Motor neuron (in vitro differentiated cells): ENCODE results near the gene MICAL3. TPM values are rescaled to one million over a fixed set of nuclear protein-coding genes. Genes with fewer than 3 reads are reported as not detected.

Experiments used
- ATAC-seq, 8 experiments: fragments of 200-7000 bp; cut with Tn5 transposase; replicated peaks in 6 of 8; 2 replicates each; pipeline ENCODE4 v1.8.0; 2021; ENCODE audit warnings: mild to moderate bottlenecking in 8 of 8, moderate library complexity in 8 of 8
- H3K27ac ChIP-seq, 2 donors: fragments of 250-450 bp; sonication (Bioruptor Pico); 2 replicates each; pipeline ENCODE4 v1.9.0; 2021; ENCODE audit warnings: antibody characterized with exemption in 2 of 2, mild to moderate bottlenecking in 2 of 2, moderate library complexity in 1 of 2
- H3K4me1 ChIP-seq, 2 donors: fragments of 250-450 bp; sonication (Bioruptor Pico); replicated peaks in 1 of 2; 2 replicates each; pipeline ENCODE4 v1.6.1; 2021; ENCODE audit warnings: antibody characterized with exemption in 2 of 2, mild to moderate bottlenecking in 2 of 2, moderate library complexity in 1 of 2
- H3K4me3 ChIP-seq, 5 donors: fragments of 250-450 bp; sonication (Bioruptor Pico); 2 replicates each; pipeline ENCODE4 v1.9.0; 2021; ENCODE audit warnings: antibody characterized with exemption in 5 of 5, mild to moderate bottlenecking in 5 of 5, moderate library complexity in 4 of 5
- WGBS, 10 experiments: fragments of 450-650 bp; shearing (Covaris generic); methylation state at CpG; one replicate each; pipeline ENCODE4 v1.0.0; 2022; 5-methylcytosine and 5-hydroxymethylcytosine counted together
- in situ Hi-C, 9 experiments: fragments of 400-800 bp; cut with MboI; loops; one replicate each; pipeline ENCODE4 v1.15.0; 2021; ENCODE audit warnings: low sequenced_read_pairs in 9 of 9, low pct_unique_long_range_greater_than_20kb in 2 of 9; ENCODE audit not compliant: unreplicated experiment in 9 of 9
- total RNA-seq, 8 experiments: library from RNA; unstranded; fragments of 300-600 nt; gene quantifications; 2 replicates each; pipeline versions ENCODE4 v1.2.3 to v1.2.4, GENCODE V29; 2022

MICAL3 gene
- total RNA-seq, 8 experiments from 2014 or later = 15.2 to 46.0 (median 20.4) TPM

DNA sequence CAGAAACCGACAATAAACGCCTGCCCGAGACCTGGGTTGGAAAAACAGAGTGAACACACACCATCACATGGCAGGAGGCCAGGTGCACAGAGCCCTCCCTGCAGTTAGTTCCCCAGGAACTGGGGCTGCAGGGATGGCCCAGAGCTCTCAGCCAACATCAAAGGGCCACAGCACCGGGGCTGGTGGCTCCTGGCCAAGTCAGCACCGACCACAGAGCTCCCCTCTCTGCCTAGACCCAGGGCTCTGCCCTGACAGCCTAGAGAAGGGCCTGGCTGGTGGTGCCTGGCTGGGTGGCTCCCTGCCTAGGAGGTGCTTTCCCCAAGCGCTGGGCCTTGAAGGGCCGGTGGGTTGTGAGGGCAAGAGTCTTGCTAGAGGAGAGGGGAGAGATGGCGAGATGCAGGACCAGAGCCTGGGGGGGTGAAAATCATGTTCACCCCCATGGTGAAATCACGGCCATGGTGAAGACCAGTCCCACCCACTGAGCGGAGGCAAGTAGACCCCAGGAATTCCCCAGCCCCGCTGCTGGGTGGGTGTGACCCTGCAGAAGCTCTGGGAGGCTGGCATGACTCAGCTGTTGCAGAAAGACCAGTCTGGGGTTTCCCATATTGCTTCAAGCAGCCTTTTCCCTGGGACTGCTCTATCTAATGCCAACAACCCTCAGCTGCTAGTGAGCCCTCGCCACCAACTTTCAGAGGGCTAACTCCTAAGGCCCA is 242.9 kb downstream of the MICAL3 start:
- Histone ChIP-seq H3K4me3 (no peak overlapping the region), H3K4me1 (peaks cover 3 to 4% of the 10 kb centered on the region in 2 donors), H3K27ac (no peak overlapping the region)
- WGBS, 10 experiments = 40 to 100% (median 88%) methylated on average over 1 to 4 of the region's 12 CpGs; no CpG with 5 or more reads in 6 of the 10 experiments
- ATAC-seq = peak; percentile 28 to 85 (median 52)
- in situ Hi-C loops = no loop called here

DNA sequence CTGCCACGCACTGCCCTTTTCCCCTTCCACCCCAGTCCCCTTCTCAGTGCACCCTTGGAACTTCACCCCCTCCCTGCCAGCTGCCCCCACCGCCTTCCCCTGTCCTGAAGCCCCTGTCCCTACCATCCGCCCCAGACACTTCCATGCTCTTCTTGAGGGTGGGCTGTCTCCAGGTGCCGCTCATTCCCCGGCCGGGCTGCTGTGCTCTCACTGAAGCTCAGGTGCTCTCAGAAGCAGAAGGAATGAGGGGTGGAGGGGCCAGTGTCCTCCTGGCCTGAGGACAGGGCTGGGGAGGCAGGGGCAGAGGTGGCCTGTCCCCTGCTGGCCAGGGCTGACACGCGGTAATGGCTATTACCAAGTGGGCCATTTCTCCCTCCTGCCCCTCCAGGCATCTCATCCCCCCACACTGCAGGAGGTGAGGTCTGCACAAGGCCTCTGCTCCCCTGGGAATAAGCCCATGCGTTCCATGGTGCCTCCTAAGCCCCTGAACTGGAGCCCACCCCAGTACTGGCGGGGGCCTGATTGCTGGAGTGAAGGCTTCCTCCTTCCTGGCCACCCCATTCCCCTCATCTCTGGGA is 243.5 kb downstream of the MICAL3 start:
- WGBS, 10 experiments = no CpG with 5 or more reads among the region's 10 CpGs
- ATAC-seq = no peak
- H3K4me3 ChIP-seq = no peak overlapping the region
- H3K27ac ChIP-seq = no peak overlapping the region
- in situ Hi-C loops = no loop called here
- H3K4me1 ChIP-seq = no peaks in the 10 kb centered on the region

DNA sequence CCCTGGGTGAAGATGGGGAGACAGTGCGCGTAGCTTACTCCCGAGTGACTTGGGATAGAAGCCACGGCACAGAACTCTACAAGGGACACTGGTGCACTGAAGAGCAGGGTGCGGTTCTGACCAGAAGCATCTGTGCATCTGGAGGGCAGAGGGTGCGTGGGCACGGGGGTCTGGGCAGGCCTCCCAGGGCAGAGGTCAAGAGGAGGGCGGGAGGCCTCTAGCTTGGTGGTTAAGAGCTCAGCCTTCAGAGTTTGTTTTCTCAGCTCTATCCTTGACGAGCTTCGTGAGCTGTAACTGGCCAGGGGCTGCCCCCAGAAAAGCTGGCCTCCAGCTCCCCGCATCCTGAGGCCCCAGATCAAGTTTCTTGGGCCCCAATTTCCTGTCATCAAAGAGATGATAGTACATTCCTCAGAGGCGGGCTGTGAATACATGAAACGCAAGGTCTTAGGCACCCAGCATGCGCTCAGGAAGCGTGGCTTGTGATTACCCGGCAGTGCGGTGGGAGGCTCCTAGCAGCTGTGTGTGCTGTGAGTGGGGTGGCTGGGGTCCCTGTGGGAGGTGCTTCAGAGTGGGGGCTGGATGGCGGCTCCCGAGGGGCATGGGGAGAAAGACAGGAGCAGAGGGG is 244.1 kb downstream of the MICAL3 start:
- H3K27ac ChIP-seq = no peak overlapping the region
- 10 to 100% (median 77%) methylated on average over 1 to 8 of the region's 19 CpGs; no CpG with 5 or more reads in 5 of the 10 experiments for WGBS, 10 experiments
- in situ Hi-C loops = no loop called here
- no peak overlapping the region for H3K4me3 ChIP-seq
- H3K4me1 ChIP-seq = no peaks in the 10 kb centered on the region
- ATAC-seq = no peak

DNA sequence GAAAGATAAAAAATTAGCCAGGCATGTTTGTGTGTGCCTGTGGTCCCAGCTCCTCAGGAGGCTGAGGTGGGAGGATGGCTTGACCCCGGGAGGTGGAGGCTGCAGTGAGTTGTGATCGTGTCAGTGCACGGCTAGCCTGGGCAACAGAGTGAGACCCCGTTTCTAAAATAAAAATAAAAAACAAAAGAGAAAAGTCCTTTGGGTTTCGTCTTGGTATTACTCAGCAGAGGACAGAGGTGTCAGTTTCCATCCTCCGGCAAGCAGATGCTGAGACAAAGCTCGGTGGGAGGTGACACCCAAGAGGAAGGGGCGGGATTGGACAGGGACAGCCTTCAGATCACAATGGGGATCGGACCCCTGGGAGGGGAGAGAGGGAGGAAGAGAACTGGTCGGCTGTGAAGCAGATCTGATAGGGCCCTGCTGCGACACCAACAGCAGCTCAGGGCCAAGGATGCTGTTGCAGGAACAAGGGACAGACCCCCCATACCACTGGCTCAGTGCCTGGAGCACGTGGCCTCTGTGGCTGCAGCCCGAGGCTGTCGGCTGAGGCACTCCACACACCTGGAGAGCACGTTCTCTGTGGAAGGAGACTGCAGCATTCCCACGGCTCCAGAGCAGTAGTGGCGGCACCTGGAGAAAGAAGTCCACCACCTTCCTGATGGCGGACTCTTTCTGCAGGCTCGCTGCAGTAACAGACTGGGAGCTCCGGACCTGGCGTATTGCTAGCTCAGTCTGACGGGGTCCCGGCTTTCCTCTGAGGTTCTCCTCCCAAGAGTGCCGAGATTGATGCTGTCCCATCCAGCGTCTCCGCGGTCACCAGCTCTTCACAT is 244.9 kb downstream of the MICAL3 start:
- WGBS, 10 experiments = 56 to 90% (median 72%) methylated on average over 1 to 16 of the region's 27 CpGs; no CpG with 5 or more reads in 1 of the 10 experiments
- no peak overlapping the region for H3K27ac ChIP-seq
- no peak overlapping the region for H3K4me3 ChIP-seq
- no peak for ATAC-seq
- in situ Hi-C loops = no loop called here
- H3K4me1 ChIP-seq = peaks cover 0 to 3% of the 10 kb centered on the region in 2 donors

DNA sequence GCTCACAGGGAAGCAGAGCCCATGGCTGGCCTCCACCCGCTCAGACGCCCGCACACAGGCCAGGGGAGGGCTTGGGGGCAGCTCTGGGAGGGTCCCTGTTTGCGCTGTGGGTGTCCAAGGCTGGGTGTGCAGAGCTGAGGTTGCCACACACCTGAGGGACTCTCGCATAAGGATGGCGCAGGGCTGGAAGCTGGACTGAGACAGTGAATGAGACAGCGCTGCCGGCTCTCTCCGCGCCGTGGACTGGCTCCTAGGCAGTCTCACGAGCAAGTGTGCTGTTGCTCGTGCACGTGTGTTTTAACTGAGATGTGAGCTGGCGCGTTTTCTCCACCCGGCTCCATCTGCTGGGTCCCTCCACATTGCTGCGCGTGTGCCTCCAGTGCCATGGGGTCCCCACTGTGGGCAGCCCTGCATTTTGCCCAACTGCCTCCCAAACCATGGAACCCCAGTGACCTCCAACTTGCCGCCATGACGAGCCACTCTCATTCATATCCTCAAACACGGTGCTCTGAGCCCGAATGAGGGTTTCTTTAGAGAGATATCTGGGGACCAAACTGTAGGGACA is 245.9 kb downstream of the MICAL3 start:
- WGBS, 10 experiments = 90 to 100% (median 100%) methylated on average over 2 to 15 of the region's 23 CpGs; no CpG with 5 or more reads in 3 of the 10 experiments
- H3K4me3 ChIP-seq = no peak overlapping the region
- ATAC-seq = no peak
- no peak overlapping the region for H3K27ac ChIP-seq
- in situ Hi-C loops = no loop called here
- peaks cover under 1 to 5% of the 10 kb centered on the region in 2 donors for H3K4me1 ChIP-seq

DNA sequence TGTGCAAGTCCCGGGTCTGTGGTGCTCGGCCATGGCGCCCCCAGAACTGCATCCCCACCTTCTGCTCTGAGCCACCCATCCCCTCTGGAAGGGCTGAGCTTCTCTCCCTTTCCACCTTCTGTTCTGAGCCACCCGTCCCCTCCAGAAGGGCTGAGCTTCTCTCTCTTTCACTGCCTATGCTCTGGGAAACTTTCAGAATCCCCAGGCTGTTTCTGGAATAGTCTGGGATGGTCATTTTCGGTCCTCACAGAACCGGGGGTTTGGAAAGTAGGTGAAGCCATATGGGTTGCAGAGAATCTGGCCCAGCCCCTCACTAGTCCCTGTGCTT is 246.7 kb downstream of the MICAL3 start:
- no peak overlapping the region for H3K4me3 ChIP-seq
- WGBS, 10 experiments = 20 to 100% (median 83%) methylated on average over 1 to 6 of the region's 6 CpGs; no CpG with 5 or more reads in 5 of the 10 experiments
- in situ Hi-C loops = no loop called here
- peaks cover 9 to 13% of the 10 kb centered on the region in 2 donors for H3K4me1 ChIP-seq
- ATAC-seq = no peak
- H3K27ac ChIP-seq = no peak overlapping the region

DNA sequence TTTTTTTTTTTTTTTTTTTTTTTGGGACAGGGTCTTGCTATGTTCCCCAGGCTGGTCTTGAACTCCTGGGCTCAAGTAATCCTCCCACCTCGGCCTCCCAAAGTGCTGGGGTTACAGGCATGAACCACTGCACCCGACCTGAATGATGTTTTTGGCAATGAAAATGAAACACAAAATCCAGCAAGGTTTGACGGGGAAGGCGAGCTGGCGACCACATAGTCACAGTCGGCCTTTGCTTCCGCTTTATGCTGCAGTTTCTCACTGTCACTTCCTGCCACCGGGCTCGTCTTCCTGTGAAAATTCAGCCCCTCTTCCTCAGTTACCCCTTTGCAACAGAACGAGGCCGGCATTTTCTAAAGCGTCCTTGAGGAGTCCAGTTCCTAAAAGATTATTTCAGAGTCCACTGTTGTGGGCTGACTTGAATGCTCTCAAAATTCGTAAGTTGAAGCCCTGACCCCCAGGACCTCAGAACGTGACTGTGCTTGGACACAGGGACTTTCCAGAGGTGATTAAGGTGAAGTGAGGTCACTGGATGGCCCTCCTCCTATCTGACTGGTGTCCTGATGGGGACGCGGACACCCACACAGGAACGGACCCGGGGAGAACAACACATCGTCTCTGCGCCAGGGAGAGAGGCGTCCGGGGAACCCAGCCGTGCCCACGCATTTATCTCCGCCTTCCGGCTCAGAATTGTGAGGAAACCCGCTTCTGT is 247.2 kb downstream of the MICAL3 start:
- H3K4me1 ChIP-seq = peaks cover 14 to 18% of the 10 kb centered on the region in 2 donors
- no peak for ATAC-seq
- no peak overlapping the region for H3K4me3 ChIP-seq
- in situ Hi-C loops = no loop called here
- H3K27ac ChIP-seq = no peak overlapping the region
- WGBS, 10 experiments = 0 to 100% (median 90%) methylated on average over 1 to 10 of the region's 27 CpGs

DNA sequence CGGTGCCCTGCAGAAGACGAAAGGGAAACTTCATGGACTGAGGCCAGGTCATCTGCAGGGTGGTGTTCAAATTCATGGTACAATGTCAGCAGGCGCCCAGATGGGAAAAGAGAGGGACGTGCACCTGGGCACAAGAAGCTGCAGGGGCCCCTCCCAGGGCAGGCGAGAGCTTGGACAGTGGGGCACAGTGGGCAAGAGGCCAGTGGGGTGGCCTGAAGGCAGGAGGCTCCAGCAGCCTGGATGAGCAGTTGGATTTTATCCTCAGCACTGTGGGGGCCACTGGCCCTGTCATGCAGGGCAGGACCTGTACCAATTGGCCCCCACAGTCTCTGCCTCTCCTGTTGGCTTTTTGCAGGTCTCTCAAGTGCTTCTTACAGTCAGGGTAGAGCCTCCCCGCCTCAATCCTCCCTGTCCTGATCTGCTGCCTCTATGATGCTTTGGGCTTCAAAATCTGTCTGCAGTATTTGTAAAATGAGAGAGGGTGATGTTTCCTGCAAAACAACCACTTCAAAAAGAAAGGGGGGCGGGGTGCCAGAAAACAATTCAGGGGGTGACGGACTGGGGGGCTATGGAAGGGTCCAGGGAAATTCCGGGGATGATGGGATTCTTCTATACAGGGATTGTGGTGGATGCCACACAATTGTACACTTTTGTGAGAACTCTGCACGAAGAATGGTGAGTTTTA is 248.4 kb downstream of the MICAL3 start:
- ATAC-seq = no peak
- Histone ChIP-seq H3K4me3 (no peak overlapping the region), H3K27ac (no peak overlapping the region), H3K4me1 (peaks cover 17 to 20% of the 10 kb centered on the region in 2 donors)
- in situ Hi-C loops = no loop called here
- WGBS, 10 experiments = 50 to 100% (median 93%) methylated on average over 2 to 3 of the region's 10 CpGs; no CpG with 5 or more reads in 6 of the 10 experiments

DNA sequence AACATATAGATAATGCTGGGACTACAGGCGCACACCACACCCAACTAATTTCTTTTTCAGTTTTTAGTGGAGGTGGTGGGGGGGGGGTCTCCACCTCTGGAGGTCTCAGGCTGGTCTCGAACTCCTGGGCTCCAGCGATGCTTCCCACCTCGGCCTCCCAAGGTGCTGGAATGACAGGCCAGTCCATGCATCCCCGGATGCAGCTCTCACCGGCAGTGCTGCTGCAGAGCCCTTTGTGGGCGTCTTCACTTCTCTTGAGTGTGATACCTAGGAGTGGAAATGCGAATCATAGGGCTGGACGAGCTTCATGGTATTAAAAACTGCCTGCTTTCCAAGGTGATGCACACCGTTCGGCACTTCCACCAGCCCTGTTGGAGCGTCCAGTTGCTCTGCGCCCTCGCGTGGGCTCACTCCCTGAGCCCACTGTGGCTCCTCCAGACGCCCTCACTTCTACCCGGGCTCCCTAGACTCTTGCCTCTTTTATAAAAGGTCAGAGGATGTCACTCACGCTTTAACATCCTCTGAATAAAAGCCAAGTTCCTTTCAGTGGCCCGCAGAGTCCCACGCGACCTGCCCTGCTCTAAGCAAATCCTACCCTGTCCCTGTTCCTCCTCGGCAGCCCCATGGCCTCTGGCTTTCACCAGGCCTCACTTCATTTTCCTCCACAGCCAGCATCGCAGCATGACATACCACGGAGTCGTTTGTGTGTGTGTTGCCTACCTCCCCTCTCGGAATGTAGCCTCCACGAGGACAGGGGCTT is 249.3 kb downstream of the MICAL3 start:
- WGBS, 10 experiments = 60 to 100% (median 80%) methylated on average over 1 to 7 of the region's 27 CpGs; no CpG with 5 or more reads in 2 of the 10 experiments
- H3K4me1 ChIP-seq = peaks cover 17 to 20% of the 10 kb centered on the region in 2 donors
- H3K4me3 ChIP-seq = no peak overlapping the region
- no peak overlapping the region for H3K27ac ChIP-seq
- in situ Hi-C loops = no loop called here
- ATAC-seq = no peak

DNA sequence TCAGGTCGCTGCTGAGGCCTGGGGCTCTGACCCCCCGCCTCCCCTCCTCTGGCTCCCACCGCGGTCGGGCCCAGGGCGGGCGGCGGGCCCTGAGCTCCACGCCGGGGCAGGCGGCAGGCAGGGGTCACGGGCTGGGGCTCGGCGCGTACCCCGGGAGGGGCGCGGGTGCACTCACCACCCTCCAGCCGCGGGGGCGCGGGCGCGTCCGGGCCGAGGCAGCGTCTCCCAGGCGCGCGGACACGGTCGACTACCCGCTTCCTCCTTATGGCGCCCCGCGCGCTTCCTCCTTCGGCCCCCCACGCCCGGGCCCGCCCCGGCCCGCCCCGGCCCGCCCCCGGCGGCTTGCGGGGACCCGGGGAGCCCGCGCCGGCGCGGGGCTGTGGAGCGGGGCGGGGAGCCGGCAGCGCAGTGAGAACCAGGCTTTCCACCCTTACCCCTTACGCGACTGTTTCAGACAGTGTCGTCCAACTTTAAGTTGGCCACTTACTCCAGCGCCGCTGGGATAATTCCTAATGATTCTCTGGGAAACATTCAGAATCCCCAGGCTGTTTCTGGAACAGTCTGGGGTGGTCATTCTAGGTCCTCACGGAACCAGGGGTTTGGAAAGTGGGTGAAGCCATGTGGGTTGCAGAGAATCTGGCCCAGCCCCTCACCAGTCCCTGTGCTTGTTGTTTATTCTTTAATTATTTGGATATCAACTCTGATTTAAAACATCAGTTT is 250.0 kb downstream of the MICAL3 start, which contains the start of gene BID:
Gene BID (minus strand): TSS at position 264 of the 720 bp plus-strand sequence. CDS start 24,353 bp downstream, outside the sequence.
- H3K27ac ChIP-seq = peak within 1 kb of the TSS; percentile 78 to 84
- in situ Hi-C loops = no loop called here
- peak within 1 kb of the TSS; percentile 36 to 46 (median 38) for H3K4me3 ChIP-seq
- 0 to 50% methylated on average over 1 to 3 of the region's 64 CpGs; no CpG with 5 or more reads in 8 of the 10 experiments for WGBS, 10 experiments
- ATAC-seq = peak in 7 of 8 experiments; percentile 30 to 70 (median 56)
- peaks cover 17 to 20% of the 10 kb centered on the region in 2 donors for H3K4me1 ChIP-seq
